A549 (cell line): ENCODE data around the gene DYRK4.

Experiments used
- CBX8 ChIP-seq: fragments of 200-600 bp; sonication (generic); IDR thresholded peaks from 2 replicates; pipeline ENCODE4 v1.6.1; 2016
- CTCF ChIP-seq: fragments of >200 bp; sonication (Bioruptor Twin); formaldehyde crosslinking; IDR thresholded peaks from 3 replicates; pipeline ENCODE4 v1.5.1; 2016
- POLR2A ChIP-seq: IDR thresholded peaks from 2 replicates; pipeline ENCODE4 v1.6.1; 2012; ENCODE audit warnings: mild to moderate bottlenecking, low read length

GRCh38 chr12:4540638-4541037 is 21.4 kb upstream of the DYRK4 start:
- TF ChIP-seq POLR2A (no peak), CTCF (no peak), CBX8 (no peak)
